GM18519 (cell line): ENCODE results near the gene ID3.
"Not testable (repeated sequence)": the region's sequence is repeated elsewhere in the genome, so short reads cannot be mapped to it uniquely, and the experiment has no call there.

Experiments
- ATAC-seq: cut with Tn5 transposase; IDR thresholded peaks from one replicate; pipeline ENCODE4 v1.9.1; 2021; ENCODE audit warnings: mild to moderate bottlenecking, moderate library complexity; ENCODE audit not compliant: unreplicated experiment, low FRiP score

The ID3 gene

GRCh38 chr1:23554481-23555269 lies 4.6 kb downstream of the ID3 start:
- ATAC-seq = peak; percentile 45

DNA sequence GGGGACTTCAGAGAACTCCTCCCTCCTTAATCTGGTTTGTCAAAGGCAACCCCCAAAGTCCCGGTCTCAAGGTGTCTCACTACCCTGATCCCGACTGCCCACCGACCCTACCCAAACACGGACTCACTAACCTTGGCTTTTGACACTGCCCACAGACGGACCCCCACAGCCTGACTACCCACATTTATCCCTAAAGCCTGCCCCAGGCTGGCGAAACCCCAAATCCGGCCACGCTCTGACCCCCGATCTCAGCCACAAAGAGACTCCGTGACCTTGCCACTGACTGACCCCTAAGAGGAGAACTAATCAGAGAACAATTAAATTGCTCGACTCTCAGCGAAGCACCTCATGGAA lies 5.2 kb downstream of the ID3 start:
- no peak for ATAC-seq

DNA sequence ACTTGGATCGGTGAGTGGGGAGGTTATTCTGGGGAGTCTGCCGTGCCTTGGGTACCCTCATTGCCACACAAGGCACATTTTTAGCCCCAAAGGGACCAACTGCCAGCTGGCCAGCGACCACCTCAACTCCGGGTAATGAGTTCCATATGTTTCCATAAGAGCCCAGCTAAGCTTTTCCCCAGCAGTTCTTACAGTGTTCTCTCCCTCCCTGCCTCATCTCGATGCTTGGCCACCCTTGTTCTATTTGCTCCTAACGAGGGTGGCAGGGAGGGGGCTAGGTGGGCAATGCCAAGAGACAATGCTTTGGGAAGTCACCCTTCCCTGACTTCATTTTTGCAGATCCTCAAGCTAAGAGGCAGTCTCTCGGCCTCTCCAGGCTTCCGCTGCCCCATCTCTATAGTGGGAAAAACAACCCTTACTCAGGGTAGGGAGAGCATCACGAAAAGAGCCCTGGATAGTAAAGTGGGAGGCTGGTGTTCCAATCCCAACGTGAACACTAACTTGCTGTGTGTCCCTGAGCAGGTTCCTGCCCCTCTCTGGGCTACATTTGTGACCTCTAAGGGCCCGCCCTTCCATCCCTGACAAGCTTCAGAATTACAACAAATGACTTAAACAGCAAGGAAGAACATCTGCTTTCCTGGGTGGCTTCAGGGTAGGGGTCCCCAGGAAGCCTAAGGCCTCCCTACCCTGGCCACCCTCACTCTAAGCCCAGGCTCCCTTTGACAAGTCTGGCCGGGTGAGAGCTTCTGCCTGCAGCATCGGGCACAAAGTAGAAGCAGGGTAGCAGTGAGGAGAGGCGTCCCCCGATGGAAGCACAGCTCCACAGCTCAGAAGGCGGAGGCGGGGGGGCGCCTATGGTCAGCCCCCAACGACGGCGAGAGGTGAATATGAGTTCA lies 5.8 kb downstream of the ID3 start:
- no peak for ATAC-seq

GRCh38 chr1:23551849-23552248 lies 7.5 kb downstream of the ID3 start:
- no peak for ATAC-seq

DNA sequence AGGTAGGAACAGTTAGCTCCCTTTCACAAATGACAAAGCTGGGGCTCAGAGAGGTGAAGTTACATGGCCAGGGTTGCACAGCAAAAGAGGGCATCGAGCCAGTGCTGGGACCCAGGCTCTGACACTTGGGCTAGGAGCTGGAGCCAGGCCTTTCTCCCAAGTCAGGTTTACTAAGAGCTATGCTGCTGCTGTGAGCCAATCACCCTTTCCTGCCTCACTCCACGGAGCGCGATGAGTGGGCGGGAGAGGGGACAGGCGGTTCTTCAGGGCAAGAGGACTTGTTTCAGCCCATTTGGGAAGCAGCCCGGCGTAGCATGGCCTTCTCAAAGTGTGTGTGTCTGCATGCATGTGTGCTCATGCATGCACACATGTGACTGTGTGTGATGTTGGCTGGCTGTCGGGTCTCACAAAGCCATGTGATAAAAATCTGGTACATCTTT lies 10.6 kb downstream of the ID3 start:
- no peak for ATAC-seq

GRCh38 chr1:23546897-23547584 lies 12.3 kb downstream of the ID3 start:
- ATAC-seq = no peak

- no peak for ATAC-seq
Observed at GRCh38 chr1:23545851-23546250, 13.4 kb downstream of the ID3 start.

DNA sequence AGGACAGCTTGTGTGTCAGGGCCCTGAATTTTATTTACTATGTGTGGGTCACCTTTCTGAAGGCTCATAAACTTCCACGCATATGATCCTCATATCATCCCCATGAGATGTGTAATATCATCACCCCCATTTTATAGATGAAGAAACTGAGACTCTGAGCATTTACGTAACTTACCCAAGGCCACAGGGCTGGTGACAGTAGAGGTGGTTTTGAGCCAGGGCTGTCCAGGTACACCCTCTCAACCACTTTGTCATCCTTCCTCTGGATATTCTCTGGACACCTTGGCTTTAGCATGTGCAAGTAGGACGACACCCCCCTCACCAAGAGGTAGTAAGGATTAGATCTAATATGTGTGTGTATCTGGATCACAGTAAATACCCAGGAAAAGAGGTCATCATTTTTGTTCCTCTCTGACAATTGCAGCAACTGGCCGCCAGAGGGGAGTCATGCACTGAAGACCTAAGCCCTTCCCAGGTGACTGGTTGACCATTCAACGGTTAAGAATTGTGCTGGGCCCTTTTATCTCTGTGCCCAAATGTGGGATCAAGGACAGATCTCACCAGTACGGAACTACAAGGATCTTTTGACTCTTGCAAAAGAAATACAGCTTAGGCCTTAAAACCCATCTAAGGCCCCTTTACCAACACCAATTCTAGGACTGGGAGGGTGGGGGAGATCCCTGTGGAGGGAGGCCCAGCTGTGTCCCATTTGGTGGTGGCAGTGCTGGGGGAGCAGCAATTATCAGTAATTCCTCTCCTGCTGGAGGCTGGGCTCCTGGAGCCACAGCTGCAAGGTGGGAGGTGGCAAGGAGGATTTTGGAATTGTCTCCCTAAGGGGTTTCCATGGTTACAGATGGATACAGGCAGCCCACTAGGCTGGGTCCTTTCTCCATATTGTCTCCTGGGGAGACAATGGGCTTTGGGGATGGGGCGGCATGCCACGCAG lies 14.6 kb downstream of the ID3 start:
- no peak for ATAC-seq

DNA sequence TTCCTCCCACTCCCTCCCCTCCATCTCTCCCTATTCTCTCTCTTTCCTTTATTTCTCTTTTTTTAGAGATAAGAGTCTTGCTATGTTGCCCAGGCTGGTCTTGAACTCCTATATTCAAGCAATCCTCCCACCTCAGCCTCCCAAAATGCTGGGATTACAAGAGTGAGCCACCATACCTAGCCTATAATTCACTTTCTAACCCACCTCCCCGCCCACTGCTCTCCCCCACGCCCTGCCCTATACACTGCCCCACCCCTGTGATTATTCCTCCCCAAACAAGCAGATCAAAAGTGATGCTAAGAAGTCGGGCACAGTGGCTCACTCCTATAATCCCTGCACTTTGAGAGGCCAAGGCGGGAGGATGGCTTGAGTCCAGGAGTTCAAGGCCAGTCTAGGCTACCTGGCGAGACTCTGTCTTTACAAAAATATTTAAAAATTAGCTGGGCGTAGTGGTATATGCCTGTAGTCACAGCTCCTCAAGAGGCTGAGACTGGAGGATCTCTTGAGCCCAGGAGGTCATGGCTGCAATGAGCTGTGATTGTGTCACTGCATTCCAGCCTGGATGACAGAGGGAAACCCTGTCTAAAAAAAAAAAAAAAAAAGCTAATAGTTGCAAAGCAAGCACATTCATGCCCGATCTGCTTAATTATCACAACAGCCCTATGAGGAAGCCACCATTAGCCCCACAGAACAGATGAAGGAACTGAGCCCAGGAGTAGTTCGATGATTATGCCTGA lies 15.4 kb downstream of the ID3 start:
- no peak for ATAC-seq

DNA sequence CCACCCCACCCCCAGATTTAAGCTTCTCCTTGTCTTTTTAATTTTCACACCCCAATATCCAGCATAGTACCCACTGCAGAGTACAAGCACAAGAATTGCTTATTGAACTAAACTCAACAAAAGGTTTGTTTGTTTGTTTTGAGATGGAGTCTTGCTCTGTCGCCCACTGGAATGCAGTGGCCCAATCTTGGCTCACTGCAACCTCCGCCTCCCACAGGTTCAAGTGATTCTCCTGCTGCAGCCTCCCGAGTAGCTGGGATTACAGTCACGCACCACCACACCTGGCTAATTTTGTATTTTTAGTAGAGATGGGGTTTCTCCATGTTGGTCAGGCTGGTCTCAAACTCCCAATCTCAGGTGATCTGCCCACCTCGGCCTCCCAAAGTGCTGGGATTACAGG lies 16.4 kb downstream of the ID3 start:
- not testable (repeated sequence) for ATAC-seq

DNA sequence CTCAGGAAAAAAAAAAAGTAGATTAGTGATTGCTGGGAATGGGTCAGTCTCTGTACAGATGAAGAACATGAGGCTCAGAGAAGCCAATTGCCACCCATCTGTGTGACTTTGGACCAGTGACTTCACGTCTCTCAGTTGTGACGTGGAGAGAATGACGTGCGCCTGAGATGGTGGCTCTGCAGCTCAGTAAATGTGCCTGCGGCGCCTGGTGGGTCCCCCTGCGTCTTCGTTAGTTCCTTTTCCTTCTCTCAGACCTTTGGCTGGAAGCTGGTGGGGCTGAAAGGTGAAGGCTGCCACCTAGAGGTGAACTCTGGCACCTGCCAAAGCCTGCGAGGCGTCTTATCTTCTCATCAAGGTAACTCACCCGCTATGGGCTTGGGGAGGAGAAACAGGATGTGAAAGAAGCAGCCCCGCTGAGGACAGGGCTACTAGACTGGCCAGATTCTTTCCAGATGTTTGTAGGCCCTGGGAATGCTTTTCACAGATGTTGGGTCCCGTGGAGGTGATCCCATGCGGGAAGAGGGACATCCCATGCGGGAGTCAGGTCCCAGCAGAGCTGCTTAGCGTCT lies 19.5 kb downstream of the ID3 start:
- peak; percentile 63 for ATAC-seq

DNA sequence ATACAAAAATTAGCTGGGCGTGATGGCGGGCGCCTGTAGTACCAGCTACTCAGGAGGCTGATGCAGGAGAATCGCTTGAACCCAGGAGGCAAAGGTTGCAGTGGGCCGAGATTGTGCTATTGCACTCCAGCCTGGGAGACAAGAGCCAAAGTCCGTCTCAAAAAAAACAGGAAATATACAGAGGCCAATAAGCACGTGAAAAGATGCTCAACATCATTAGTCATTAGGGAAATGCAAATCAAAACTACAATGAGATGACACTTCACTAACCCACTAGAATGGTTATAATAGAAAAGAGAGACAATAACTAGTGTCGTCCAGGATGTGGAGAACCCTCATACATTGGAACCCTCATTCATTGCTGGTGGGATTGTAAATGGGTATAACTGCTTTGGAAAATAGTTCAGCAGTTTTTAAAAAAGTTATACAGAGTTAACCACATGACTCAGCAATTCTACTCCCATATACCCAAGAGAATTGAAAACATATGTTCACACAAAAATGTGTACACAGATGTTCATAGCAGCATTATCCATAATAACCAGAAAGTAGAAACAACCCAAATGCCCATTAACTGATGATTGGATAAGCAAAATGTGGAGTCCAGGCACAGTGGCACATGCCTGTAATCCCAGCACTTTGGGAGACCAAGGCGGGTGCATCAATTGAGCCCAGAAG lies 21.9 kb downstream of the ID3 start:
- no peak for ATAC-seq

DNA sequence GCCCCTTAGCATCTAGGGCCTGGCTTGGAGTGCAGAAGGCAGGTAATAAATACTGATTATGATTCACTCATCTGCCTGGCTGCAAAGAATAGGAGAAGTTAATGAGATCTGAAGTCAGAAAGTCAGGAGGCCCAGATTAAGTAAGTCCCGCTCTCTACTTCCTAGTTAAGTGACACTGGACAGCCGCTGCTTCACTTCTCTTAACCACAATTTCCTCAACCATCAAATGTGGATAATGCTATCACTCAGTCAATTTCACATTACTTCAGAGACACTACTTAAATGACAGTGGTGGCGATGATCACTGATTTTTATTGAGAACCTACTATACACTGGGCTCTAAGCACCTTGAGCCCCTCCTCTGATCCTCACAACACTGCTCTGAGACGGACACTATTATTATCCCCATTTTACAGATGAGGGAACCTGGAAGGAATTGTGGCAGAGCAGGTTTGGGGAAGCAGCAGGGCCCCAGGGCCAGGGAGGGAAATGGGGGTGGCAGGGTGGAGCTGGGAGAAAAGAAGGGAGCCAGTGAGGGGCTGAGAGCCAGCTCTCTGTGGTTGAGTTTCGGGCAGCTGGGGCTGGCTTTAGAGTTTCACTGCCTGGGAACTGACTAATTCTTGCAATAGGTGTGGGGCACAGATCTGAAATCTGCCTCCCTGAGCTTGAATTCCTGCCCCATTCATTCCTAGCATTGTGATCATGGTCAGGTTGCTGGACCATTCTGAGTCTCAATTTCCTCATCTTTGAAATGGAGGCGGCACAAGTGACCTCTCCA lies 25.9 kb downstream of the ID3 start:
- ATAC-seq = no peak

DNA sequence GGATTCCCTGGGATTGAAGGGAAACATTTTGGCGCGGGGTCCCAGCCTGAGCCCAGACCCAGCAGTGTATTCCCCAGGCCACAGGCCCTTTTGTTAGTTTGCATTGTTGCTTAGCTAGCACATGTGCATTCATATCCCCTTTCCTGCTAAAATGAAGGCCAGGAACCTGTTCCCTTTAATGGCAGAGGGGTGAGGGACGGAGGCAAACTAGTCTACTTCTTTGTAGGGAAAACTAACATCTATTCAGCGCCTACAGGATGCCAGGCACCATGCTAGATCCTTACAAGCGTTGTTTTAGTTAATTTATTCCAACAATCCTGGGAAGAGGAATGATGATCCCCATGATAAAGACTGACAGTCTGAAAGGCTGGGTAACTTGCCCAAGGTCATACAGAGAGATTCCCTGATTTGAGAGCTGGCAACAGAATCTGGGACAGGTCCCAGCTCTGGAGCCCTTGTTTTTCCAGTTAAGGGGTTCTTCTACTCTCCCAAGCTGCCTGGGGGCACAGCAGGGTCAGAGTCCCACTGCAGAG lies 27.7 kb downstream of the ID3 start:
- no peak for ATAC-seq

DNA sequence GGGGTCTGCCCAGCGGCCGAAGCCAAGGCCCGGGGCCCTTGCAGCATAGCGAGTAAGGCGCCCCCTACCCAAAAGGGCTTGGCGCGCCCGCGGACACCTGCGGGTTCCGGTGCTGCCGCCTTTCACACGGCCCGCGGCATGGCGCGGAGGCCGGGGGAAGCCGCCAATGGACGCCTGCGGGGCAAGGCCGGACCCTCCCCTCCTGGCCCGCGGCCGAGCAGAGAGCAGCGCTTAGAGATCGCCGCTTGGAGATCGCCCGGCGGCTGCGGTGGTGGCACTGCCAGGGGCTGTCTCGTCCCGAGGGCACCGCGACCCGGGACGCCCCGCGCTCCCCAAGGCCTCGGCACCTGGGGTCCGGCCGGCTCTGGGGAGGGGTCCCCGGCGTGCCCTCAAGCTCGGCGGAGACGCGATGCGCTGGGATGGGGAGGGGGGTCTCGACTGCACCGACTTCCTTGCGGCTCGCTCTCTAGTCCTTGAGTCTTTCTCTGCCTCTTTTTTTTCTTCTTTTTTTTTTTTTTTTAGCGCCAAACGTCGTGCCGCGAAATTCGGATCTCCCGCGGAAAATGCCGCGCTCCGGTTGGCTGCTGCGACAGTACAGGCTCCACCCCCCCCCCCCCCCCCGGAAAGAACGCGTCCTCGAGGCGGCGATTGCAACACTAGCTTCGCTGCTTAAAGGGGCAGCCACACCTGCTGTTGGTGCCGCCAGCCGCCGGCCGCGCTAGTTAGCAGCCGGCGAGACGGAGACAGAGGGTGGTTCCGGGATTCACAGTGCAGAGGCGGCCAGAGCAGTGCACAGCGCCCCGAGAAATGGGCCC lies 28.3 kb downstream of the ID3 start, which contains the start of gene E2F2:
TSS of gene E2F2 (minus strand) at position 487 of the 815 bp plus-strand sequence. CDS start at position 47, 440 bp downstream.
- ATAC-seq = no peak

GRCh38 chr1:23530087-23530746 lies 29.1 kb downstream of the ID3 start:
- ATAC-seq = no peak
